ENCODE results near the gene FANCC.
"Not testable (repeated sequence)": the region's sequence is repeated elsewhere in the genome, so short reads cannot be mapped to it uniquely, and the experiment has no call there.

The FANCC gene

GRCh38 chr9:95224376-95225019 lies 93.0 kb downstream of the FANCC start:
- Mint-ChIP-seq H3K9me3 (peaks cover 3% of the 10 kb centered on the region), H3K27me3 (ENCODE audit: low read depth, poor library complexity) (no peaks in the 10 kb centered on the region), H3K36me3 (ENCODE audit: low read depth) (peaks cover 11% of the 10 kb centered on the region), H3K27ac (no peak overlapping the region), H3K4me1 (peaks cover 15% of the 10 kb centered on the region), H3K4me3 (no peak overlapping the region)
- DNase-seq = no peak
- no peak for TF ChIP-seq CTCF (IDR thresholded peaks at IDR 0.05)

- H3K27ac Mint-ChIP-seq; DNase-seq; H3K36me3 Mint-ChIP-seq (ENCODE audit: low read depth); H3K4me3 Mint-ChIP-seq; H3K27me3 Mint-ChIP-seq (ENCODE audit: low read depth, poor library complexity); H3K9me3 Mint-ChIP-seq: not testable (repeated sequence)
- peaks cover 11% of the 10 kb centered on the region for H3K4me1 Mint-ChIP-seq
Observed at GRCh38 chr9:95220352-95220751, 97.2 kb downstream of the FANCC start.

- DNase-seq = no peak
- H3K36me3 Mint-ChIP-seq (ENCODE audit: low read depth) = peaks cover 5% of the 10 kb centered on the region
- no peak overlapping the region for H3K4me3 Mint-ChIP-seq
- H3K27me3 Mint-ChIP-seq (ENCODE audit: low read depth, poor library complexity) = peaks cover 3% of the 10 kb centered on the region
- no peak for TF ChIP-seq CTCF (IDR thresholded peaks at IDR 0.05)
- H3K4me1 Mint-ChIP-seq = peaks cover 9% of the 10 kb centered on the region
- H3K9me3 Mint-ChIP-seq = peaks cover 3% of the 10 kb centered on the region
- no peak overlapping the region for H3K27ac Mint-ChIP-seq
Observed at GRCh38 chr9:95218773-95219172, 98.7 kb downstream of the FANCC start.

GRCh38 chr9:95217936-95218335 lies 99.6 kb downstream of the FANCC start:
- Mint-ChIP-seq H3K27ac (no peak overlapping the region), H3K4me1 (peaks cover 9% of the 10 kb centered on the region), H3K4me3 (no peak overlapping the region), H3K27me3 (ENCODE audit: low read depth, poor library complexity) (peaks cover 3% of the 10 kb centered on the region), H3K9me3 (peaks cover 3% of the 10 kb centered on the region), H3K36me3 (ENCODE audit: low read depth) (peaks cover 5% of the 10 kb centered on the region)
- no peak for TF ChIP-seq CTCF (IDR thresholded peaks at IDR 0.05)
- no peak for DNase-seq

- Mint-ChIP-seq H3K36me3 (ENCODE audit: low read depth) (no peaks in the 10 kb centered on the region), H3K4me3 (no peak overlapping the region), H3K27ac (no peak overlapping the region), H3K9me3 (no peaks in the 10 kb centered on the region), H3K4me1 (peaks cover 22% of the 10 kb centered on the region), H3K27me3 (ENCODE audit: low read depth, poor library complexity) (peaks cover 3% of the 10 kb centered on the region)
- no peak for TF ChIP-seq CTCF (IDR thresholded peaks at IDR 0.05)
- DNase-seq = no peak
Observed at GRCh38 chr9:95215336-95215898, 102.1 kb downstream of the FANCC start.

- Mint-ChIP-seq H3K4me3 (no peak overlapping the region), H3K27ac (no peak overlapping the region), H3K4me1 (peaks cover 22% of the 10 kb centered on the region), H3K27me3 (ENCODE audit: low read depth, poor library complexity) (peaks cover 3% of the 10 kb centered on the region), H3K36me3 (ENCODE audit: low read depth) (no peaks in the 10 kb centered on the region), H3K9me3 (no peaks in the 10 kb centered on the region)
- no peak for DNase-seq
- TF ChIP-seq CTCF (IDR thresholded peaks at IDR 0.05) = no peak
Observed at GRCh38 chr9:95213117-95213516, 104.4 kb downstream of the FANCC start.

Measured in nephron progenitor cell (in vitro differentiated cells).